HG02588 (cell line): ENCODE results near the gene PGPEP1.
"Not testable (repeated sequence)": the region's sequence is repeated elsewhere in the genome, so short reads cannot be mapped to it uniquely, and the experiment has no call there.

Experiments used
- ATAC-seq: cut with Tn5 transposase; IDR thresholded peaks from one replicate; pipeline ENCODE4 v1.9.1; 2021; ENCODE audit warnings: mild to moderate bottlenecking, moderate library complexity; ENCODE audit not compliant: unreplicated experiment

PGPEP1 gene

GRCh38 chr19:18389726-18390064, 49.3 kb downstream of the PGPEP1 start:
- no peak for ATAC-seq

DNA sequence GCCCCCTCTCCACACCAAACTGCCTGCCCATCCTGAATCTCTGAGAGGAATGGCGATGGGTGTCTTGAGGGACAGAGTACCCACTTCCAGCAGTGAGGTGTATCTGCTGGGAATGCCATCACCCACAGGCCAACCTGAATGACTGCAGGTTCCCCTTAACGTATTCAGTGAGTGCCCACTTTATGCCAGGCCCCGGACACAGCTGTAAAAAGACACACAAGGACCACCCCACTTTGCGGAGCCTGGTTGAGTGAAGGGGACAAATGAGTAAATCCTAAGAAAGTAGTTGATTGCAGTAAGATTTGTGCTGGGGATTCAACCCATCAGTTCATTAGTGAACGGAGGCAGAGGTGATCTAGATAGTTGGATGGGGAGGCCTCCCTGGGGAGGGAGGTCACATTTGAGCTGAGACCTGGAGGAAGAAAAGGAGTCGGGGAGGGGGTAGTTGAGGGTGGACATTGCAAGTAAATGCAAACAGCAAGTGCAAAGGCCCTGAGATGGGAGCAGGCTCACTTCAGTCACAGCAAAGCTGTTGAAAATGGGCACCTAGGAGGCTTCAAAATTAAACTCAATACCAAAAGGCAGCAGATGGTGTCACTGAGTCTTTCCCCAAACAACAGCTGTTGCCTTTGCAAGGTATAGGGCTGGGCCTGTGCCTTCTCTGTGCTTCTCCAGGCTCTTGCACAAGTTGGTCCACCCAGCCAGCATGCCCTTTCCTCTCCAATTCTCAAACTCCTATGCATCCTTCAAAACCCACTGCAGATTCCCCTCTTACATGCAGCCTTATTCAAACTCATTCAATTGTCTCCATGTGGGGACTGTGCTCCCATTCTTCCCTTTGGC, 49.9 kb downstream of the PGPEP1 start:
- ATAC-seq = no peak

DNA sequence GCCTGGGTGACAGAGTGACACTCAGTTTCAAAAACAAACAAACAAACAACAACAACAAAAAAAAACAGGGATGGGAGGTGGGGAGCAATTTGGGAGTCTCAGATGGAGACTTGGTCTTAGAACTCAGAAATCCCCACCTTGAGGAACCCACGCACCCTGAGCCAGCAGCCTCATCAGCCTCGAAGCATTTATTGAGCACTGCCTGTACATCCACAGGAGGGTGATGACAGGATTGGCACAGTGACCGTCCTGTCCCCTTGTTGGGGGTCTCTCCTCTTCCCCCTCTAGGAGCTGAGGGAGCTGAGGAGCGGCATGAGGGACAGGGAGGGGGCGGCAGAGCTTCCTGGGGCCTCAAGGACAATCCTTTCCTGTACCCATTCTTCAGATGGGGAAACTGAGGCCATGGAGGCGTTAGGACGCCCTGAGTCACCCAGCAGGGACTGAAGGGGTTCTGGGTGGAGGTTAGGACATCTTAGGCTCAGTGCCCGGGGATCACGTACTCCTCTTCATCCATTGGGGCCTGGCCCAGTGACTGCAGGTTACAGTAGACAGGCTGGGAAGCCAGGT, 51.2 kb downstream of the PGPEP1 start:
- no peak for ATAC-seq

DNA sequence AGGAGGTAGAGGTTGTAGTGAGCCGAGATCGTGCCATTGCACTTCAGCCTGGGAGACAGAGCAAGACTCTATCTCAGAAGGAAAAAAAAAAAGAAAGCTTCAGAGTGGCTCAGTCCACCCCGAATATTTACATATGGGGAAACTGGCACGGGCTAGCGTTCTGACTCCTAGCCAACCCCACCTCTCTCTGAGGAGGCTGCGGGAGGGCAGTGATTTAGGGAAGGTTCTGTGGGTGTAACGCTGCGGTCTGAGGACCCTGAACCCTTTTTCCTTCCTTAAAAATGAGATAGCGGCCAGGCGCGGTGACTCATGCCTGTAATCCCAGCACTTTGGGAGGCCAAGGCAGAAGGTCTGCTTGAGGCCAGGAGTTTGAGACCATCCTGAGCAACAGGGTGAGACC, 52.0 kb downstream of the PGPEP1 start:
- ATAC-seq = no peak

DNA sequence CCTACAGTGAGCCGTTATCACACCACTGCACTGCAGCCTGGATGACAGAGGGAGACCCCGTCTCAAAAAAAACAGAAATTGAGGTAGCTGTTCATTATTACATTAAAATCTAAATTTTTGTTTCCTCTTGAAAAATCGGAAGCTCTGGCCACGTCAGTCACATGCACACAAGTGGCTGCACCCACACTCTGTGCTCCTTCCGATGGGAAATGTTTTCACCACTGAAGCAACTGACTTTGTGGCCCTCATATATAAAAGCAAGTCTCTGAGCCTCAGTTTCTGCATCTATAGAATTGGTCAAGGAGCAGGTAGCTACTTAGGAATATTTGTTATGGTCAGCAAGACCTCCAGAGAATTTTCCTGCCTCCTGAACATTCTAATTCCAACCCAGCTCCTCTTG, 52.5 kb downstream of the PGPEP1 start:
- no peak for ATAC-seq

GRCh38 chr19:18393836-18394235, 53.4 kb downstream of the PGPEP1 start:
- no peak for ATAC-seq

- no peak for ATAC-seq
Measured at GRCh38 chr19:18396471-18397241, 56.3 kb downstream of the PGPEP1 start.

DNA sequence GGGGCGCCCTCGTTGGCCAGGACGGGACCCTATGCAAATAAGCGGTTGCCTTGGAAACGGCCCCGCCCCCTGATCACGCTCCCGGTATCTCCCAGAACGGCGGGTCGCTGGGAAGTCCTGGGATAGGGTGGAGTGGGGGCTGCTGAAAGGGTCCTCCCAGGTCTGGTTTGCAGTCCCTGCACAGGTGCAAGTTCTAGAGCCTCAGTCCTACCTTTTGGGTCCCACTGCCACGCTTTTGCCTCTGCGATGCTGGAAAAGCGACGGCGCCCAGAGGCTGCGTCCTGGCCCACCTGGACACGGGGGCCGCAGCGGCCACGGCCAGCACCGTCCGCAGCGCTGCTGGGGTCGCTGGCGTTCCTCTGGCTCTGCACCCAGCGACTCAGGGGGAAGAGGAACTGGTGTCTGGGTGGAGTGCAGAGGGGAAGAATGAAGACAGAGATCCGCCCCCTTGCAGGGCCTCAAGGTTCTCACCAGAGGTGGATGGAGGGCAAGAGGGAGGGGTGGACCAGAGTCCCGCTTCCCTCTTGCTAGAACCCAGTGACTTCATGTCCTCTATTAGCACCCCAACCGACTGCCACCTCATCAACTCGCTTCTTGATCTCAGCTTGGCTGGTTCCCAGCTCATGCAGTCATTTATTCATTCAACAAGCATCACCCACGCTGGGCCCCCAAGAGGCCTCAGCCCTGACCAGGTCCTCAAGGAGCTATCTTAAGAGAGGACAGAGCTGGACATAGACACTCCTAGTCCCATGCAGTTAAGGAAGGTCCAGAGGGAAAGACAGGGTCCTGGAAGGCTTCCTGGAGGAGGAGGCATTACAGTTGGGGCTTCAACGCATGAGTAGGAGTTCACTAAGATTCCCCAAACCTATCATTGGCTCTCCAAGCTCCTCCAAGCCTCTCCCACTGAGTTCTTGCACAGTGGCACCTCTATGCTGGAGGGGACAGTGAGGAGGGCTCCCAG, 57.1 kb downstream of the PGPEP1 start, which contains the start of gene LRRC25:
Gene LRRC25 (minus strand): TSS at position 381 of the 961 bp plus-strand sequence. CDS start 659 bp downstream, outside the sequence.
- ATAC-seq = no peak

DNA sequence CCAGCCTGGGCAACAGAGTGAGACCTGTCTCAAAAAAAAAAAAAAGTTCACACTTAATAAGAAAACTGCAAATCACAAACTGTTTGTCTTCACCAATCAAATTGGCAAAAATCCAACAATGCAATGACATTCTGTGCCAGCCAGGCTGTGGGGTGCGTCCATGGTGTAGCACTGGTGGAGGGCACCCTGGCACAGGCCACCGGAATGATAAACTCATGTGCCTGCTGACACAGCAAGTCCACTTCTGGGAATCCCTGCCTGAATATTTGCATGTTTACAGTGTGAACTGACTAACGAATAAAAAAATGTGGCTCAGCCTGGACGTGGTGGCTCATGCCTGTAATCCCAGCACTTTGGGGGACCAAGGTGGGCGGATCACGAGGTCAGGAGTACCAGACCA, 58.6 kb downstream of the PGPEP1 start:
- no peak for ATAC-seq

DNA sequence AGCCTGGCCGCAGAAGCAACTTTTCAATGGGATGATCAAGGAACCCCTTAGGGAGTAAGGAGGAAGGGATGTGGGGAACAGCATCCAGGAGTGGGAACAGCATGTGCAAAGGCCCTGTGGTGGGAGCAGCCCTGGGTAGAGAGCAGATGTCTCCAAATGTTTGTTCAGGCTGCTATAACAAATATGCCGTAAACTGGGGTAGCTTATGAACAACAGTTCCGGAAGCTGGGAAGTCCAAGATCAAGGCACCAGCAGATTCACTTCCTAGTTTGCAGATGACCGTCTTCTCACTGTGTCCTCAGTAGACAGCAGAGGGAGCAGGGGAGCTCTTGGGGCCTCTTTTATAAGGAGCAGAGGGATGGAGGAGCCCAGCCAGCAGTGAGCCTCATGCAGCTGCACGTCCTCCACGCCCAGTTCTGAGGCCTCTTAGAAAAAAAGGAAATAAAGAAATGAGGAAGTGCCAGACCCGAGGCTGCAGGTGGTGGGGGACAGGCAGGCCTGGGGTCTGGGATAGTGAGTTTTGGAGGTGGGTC, 61.2 kb downstream of the PGPEP1 start:
- ATAC-seq = no peak

DNA sequence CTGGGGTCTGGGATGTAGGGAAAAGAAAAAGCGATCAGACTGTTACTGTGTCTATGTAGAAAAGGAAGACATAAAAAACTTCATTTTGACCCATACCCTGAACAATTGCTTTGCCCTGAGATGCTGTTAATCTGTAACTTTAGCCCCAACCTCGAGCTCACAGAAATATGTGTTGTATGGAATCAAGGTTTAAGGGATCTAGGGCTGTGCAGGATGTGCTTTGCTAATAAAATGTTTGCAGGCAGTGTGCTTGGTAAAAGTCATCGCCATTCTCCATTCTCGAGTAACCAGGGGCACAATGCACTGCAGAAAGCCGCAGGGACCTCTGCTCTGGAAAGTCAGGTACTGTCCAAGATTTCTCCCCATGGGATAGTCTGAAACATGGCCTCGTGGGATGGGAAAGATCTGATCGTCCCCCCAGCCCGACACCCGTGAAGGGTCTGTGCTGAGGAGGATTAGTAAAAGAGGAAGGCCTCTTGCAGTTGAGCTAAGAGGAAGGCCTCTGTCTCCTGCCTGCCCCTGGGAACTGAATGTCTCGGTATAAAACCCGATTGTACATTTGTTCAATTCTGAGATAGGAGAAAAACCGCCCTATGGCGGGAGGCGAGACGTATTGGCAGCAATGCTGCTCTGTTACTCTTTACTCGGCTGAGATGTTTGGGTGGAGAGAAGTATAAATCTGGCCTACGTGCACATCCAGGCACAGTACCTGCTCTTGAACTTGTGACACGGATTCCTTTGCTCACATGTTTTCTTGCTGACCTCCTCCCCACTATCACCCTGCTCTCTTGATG, 62.3 kb downstream of the PGPEP1 start:
- ATAC-seq = not testable (repeated sequence)

DNA sequence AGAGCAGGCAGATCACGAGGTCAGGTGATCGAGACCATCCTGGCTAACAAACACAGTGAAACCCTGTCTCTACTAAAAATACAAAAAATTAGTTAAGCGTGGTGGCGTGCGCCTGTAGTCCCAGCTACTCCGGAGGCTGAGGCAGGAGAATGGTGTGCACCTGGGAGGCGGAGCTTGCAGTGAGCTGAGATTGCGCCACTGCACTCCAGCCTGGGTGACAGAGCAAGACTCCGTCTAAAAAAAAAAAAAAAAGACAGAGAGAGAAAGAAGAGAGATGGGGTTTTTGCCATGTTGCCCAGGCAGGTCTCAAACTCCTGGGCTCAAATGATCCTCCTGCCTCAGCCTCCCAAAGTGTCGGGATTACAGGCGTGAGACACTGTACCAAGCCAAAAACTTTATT, 65.4 kb downstream of the PGPEP1 start:
- not testable (repeated sequence) for ATAC-seq

DNA sequence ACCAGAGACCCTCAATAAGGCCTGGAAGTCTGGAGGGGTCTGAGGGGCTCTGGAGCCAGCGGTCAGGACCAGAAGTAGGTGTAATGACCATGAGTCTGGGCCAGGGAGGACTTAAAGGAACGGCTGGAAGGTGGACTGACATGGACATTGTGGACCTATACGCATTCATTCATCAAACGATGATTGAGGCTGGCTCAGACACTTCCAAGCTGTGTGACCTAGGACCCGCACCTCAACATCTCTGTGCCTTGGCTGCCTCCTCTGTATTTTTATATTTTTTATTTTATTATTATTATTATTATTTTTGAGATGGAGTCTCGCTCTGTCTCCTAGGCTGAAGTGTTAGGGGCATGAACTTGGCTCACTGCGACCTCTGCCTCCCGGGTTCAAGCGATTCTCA, 66.4 kb downstream of the PGPEP1 start:
- ATAC-seq = no peak

DNA sequence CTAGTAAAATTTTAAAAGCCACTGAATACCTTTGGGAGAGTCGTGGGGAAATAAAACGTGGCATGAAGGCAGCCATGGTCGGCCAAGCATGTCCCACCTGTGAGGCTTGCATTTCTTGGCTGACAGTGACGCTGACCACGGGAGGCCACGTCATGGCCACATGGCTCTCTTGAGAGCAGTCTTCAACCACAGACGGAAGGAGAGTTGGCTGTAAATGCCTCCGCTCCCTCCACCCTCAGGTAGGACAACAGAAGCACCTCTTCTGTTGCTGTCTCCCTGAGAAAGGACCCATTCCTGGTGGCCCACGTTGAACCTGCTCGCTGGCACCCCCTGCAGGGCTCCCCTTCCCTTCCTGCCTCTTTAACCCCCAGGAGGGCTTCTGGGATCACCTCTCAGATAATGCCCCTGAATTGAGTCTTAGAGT, 67.7 kb downstream of the PGPEP1 start:
- ATAC-seq = no peak

GRCh38 chr19:18412610-18413239, 72.3 kb downstream of the PGPEP1 start:
- no peak for ATAC-seq

DNA sequence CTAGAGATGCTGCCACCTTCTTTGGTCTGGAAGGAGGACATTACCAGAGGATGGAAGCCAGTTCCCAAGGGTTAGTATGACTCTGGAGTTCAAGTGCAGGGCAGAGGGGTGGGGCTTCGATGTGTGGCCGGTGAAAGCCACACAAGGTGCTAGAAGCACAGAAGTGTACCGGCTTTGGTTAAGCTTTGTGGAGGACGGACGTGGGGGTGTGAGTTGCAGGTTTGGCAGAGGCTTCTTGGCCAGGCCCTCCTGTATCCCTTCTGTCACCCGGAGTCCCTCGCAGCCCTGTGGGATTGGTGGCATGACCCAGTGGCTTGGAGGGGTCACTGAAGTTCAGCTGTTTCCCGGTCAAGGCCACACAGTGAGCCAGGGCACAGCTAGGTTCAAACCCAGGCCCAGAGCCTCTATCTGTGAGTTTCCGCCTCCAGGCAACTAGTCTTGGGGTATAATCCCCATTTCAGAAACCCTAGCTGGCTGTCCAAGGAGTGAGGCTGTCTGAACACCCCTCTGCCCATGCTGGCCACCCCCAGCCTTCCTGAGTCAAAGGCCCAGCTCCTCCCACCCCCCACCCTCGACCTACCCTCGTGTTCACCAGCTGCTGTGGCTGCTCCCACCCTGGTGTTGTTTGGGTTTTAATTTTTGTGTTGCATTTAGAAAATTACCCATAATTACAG, 74.2 kb downstream of the PGPEP1 start:
- no peak for ATAC-seq

GRCh38 chr19:18415178-18415867, 74.9 kb downstream of the PGPEP1 start:
- no peak for ATAC-seq

- ATAC-seq = no peak
Measured at GRCh38 chr19:18416778-18417249, 76.4 kb downstream of the PGPEP1 start.
